WI38 (cell line): ENCODE measurements around the gene LDHD.

Experiments
- H3K4me3 ChIP-seq: 2 replicates; pipeline ENCODE4 v1.5.1; 2011; ENCODE audit warnings: low read depth, mild to moderate bottlenecking, control low read depth, low read length
- CTCF ChIP-seq: IDR thresholded peaks from 2 replicates; pipeline ENCODE4 v1.5.1; 2012; ENCODE audit warnings: low read depth, mild to moderate bottlenecking, control low read depth, low read length

Gene LDHD

GRCh38 chr16:75083813-75084212 lies 32.8 kb downstream of the LDHD start:
- TF ChIP-seq CTCF = no peak
- no peak overlapping the region for H3K4me3 ChIP-seq

GRCh38 chr16:75081179-75081859 lies 35.3 kb downstream of the LDHD start:
- H3K4me3 ChIP-seq = no peak overlapping the region
- no peak for TF ChIP-seq CTCF

- TF ChIP-seq CTCF = no peak
- H3K4me3 ChIP-seq = no peak overlapping the region
Observed at GRCh38 chr16:75080205-75081029, 36.2 kb downstream of the LDHD start.

GRCh38 chr16:75079346-75079926 lies 37.1 kb downstream of the LDHD start:
- no peak for TF ChIP-seq CTCF
- no peak overlapping the region for H3K4me3 ChIP-seq

- no peak overlapping the region for H3K4me3 ChIP-seq
- TF ChIP-seq CTCF = no peak
Observed at GRCh38 chr16:75078886-75079285, 37.7 kb downstream of the LDHD start.

- TF ChIP-seq CTCF = no peak
Observed at GRCh38 chr16:75075688-75076268, 40.8 kb downstream of the LDHD start.

More at GRCh38 chr16:75075688-75076268, 40.8 kb downstream of the LDHD start:
- no peak overlapping the region for H3K4me3 ChIP-seq
